Epithelial cell of proximal tubule (primary cell): ENCODE results near the gene ETHE1. TPM values are rescaled to one million over a fixed set of nuclear protein-coding genes. Genes with fewer than 3 reads are reported as not detected.

Experiments used
- DNase-seq: peaks from one replicate; pipeline ENCODE4 v3.0.0-alpha.2; 2011; ENCODE audit warnings: low read depth
- H3K4me3 ChIP-seq: 2 replicates; pipeline ENCODE4 v1.5.1; 2011; ENCODE audit warnings: low read depth, mild to moderate bottlenecking, low read length
- total RNA-seq: library from RNA; depleted of rRNA; stranded (reverse); fragments of >200 nt; gene quantifications from 2 replicates; pipeline ENCODE4 v1.2.3, GENCODE V29; 2015
- TF ChIP-seq, protein P1 (sequence below): conservative IDR thresholded peaks from 2 replicates; pipeline ENCODE4 v1.5.1; 2012; ENCODE audit warnings: low read depth, mild to moderate bottlenecking, low read length

The ETHE1 gene
- total RNA-seq, 1 donor from 2014 or later, result 55.9 TPM

DNA sequence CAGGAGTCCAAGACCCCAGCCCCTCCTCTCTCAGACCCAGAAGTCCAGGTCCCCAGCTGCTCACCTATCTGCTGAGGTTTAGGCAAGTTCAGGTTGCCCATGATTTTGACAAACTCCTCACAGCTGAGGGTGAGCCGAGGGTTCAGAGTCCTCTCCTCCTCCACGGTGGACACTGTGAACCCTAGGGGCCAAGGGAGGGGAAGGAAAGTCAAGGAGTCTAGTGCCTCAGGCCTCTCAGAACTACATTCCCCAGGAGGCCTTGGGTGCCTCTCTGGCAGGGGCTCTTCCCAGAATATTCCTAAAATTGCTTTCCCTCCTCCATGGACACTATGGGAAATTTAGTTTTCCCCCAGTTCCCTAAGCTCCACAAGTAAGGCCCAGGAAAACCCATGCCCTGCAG is 19.1 kb downstream of the ETHE1 start:
- DNase-seq, result no peak
- TF ChIP-seq, protein P1, sequence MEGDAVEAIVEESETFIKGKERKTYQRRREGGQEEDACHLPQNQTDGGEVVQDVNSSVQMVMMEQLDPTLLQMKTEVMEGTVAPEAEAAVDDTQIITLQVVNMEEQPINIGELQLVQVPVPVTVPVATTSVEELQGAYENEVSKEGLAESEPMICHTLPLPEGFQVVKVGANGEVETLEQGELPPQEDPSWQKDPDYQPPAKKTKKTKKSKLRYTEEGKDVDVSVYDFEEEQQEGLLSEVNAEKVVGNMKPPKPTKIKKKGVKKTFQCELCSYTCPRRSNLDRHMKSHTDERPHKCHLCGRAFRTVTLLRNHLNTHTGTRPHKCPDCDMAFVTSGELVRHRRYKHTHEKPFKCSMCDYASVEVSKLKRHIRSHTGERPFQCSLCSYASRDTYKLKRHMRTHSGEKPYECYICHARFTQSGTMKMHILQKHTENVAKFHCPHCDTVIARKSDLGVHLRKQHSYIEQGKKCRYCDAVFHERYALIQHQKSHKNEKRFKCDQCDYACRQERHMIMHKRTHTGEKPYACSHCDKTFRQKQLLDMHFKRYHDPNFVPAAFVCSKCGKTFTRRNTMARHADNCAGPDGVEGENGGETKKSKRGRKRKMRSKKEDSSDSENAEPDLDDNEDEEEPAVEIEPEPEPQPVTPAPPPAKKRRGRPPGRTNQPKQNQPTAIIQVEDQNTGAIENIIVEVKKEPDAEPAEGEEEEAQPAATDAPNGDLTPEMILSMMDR, result no peak
- no peak overlapping the region for H3K4me3 ChIP-seq

DNA sequence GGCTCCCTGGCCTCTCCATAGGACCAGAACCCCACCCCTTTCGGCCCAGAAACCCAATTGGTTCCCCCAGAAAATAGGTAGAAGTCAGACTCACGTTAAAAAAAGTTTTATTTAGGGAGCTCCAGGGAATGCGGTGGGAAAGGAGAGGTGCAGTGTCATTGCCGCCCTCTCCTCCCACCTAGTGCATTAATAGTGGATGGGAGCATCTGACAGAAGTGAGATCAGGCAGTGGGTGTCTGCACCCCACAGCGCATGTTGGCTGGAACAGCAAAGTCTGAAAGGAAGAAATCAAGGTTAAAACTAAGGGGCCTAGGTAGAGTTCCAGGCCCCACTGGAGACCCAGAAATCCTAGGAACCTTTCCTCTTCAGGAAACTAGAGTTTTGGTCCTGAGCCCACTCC is 20.4 kb downstream of the ETHE1 start:
- no peak for DNase-seq
- no peak overlapping the region for H3K4me3 ChIP-seq
- TF ChIP-seq, protein P1, result no peak

DNA sequence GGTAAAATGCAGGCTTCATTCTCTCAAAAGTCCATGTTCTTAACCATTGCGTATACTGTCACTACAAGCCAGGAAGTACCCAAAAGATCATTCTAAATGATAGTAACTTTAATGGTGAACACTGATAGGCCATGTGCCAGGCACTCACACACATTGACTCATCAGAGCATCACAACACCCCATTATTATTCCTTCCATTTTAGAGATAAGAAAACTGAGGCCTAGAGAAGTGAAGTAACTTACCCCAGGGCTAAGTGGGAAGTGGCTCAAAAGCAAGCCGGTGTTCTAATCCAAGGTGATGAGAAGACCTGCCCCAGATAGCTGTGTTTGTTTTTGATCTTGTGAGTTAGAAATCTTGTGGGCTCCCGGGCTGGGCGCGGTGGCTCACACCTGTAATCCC is 21.1 kb downstream of the ETHE1 start:
- H3K4me3 ChIP-seq, result no peak overlapping the region
- no peak for DNase-seq
- TF ChIP-seq, protein P1, result no peak

DNA sequence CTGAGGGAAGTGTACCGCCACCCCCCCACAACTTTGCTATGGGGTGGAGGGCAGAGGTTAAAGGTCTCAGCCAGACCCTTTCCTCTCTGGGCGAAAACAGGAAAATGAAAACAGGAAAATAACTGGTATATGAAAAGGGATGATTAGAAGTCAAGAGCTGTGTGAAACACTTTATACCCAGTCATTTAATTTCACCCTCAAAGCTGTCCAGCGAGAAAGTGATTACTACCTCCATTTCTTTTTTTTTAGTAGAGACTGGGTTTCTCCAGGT is 21.9 kb downstream of the ETHE1 start:
- no peak overlapping the region for H3K4me3 ChIP-seq
- no peak for DNase-seq
- TF ChIP-seq, protein P1, result no peak

DNA sequence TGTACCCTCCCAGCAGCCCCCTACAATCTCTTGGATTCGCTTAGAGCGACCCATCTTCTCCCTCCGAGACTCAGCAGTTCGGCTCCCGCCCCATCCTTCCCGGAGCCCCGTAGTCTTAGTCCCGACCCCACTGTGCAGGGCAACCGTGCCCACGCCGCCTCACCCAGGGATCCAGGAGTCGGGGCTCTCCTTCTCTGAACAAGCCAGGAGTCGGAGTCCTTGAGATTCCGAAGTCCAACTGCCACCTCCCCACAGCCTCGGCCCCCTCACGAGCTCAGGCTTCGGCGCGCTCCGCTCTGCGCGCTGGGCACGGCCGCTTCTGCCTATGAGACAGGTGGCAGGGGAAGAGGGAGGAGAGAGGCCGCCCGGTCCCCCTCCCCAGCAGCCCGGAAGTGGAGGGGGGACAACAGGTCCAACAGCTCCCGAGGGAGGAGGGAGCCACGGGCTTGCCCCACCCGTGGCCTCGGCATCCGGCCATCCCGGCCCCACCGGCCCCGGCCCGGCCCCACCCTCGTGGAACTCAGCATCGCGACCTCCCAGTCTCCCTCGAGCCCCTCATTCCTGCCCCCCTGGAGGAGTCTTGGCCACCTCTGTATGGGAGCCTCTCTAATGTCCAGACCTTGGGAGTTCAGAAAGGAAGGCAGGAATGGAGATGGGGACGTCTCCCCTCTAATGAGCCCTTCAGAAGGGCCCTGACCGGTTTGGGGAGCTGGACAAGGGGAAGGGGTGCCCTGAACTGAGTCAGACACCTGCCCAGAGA is 22.4 kb downstream of the ETHE1 start, which contains the start of gene PHLDB3:
Gene PHLDB3 (minus strand): TSS at position 321 of the 760 bp plus-strand sequence. CDS start 628 bp downstream, outside the sequence.
- TF ChIP-seq, protein P1, result peak; percentile 13
- no peak for DNase-seq
- H3K4me3 ChIP-seq, result peak within 1 kb of the TSS; percentile 90

DNA sequence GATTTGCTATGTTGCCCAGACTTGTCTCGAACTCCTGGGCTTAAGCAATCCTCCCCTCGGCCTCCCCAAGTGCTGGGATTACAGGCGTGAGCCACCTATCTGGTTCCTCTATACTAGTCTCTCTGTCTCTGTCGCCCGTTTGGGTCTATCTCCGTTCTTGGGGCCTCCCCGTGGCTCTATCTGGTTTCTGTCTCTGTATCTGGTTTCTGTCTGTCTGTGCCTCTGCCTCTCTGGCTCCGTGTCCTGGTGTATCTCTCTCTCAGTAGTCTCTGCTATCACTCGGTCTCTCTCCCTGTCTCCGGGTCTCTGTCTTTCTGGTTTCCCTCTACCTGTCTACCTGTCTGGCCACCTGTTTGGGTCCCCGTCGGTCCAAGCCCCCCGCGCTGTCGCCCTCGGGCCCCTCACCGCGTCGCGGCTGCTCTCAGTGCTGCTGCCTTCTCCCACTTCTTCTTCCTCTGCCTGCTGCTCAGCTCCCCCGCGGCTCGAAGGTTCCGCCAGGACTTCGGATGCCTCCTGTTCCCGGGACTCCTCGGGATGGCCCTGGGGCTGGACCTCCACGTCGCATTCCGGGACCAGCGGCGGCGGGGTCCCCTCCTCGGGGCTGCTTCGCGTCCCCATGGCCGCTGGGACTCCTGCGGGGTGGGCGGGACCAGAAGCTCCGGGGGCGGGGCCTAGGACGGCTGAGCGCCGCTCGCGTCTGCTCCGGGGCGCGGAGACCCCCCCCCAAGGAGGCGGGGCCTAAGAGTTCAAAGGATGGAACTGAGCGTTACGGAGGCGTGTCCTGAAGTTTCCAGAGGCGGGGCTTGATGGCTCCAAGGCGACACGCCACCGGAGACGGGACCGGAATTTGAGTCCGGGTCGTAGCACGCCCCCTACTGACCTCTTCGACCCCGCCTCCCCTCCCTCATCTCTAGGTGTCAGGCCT is 23.2 kb downstream of the ETHE1 start:
- DNase-seq, result no peak
- H3K4me3 ChIP-seq, result peak overlapping the region; percentile 90
- TF ChIP-seq, protein P1, result no peak
